ENCODE results near the gene RBM19.
A peak's percentile ranks its signal among the peaks of the same experiment; 100 is the strongest.

Gene RBM19, protein sequence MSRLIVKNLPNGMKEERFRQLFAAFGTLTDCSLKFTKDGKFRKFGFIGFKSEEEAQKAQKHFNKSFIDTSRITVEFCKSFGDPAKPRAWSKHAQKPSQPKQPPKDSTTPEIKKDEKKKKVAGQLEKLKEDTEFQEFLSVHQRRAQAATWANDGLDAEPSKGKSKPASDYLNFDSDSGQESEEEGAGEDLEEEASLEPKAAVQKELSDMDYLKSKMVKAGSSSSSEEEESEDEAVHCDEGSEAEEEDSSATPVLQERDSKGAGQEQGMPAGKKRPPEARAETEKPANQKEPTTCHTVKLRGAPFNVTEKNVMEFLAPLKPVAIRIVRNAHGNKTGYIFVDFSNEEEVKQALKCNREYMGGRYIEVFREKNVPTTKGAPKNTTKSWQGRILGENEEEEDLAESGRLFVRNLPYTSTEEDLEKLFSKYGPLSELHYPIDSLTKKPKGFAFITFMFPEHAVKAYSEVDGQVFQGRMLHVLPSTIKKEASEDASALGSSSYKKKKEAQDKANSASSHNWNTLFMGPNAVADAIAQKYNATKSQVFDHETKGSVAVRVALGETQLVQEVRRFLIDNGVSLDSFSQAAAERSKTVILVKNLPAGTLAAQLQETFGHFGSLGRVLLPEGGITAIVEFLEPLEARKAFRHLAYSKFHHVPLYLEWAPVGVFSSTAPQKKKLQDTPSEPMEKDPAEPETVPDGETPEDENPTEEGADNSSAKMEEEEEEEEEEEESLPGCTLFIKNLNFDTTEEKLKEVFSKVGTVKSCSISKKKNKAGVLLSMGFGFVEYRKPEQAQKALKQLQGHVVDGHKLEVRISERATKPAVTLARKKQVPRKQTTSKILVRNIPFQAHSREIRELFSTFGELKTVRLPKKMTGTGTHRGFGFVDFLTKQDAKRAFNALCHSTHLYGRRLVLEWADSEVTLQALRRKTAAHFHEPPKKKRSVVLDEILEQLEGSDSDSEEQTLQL

DNA sequence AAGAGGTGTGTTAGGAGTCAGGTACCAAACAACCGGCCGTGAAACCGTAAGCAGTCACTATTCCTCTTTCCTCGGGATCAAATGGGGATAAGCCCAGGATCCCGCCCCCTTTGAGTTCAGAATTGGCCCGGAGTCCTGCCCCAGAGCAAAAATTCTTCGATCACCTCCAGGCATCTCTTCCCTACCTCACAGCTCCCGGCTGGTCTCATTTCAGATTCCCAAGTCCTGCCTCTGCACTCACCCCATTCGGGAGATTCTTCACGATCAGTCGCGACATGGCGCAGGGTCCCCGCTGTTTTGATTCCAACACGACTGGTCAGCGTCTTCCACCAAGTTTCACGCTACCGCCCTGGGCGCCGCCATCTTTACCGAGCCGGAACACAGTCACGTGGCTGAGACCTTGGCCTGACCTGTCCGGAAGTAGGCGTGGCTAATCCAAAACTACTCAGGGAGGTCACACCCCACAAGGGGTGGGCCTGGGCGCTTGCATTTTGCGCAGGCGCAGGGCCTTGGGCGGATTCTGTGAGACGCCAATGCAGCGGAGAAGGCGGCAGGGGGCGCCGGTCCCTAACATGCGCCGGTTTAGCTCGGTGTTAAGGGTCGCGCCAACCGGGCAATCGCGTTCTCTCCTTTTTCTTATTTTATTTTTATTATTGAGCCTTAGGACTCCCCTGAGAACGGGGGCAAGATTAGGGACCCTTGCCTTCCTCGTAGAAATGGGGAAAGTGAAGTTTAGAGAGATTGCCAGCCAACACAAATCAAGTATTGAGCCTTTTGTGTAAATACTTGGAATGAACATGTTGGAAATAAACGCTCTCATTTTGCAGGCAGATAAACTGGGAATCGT, at the start of gene RBM19:
Gene RBM19 (minus strand): TSS at position 375 of the 847 bp plus-strand sequence. CDS start 98 bp downstream, at position 277.
- Histone ChIP-seq H3K4me3 (ENCODE audit: low read depth, low read length, poor library complexity, severe bottlenecking) (peak within 1 kb of the TSS; percentile 75), H3F3A (ENCODE audit: insufficient read depth, low read length) (no peaks in the 10 kb centered on the region), H3K36me3 (ENCODE audit: insufficient read depth, low read length) (peaks cover 13% of the 10 kb centered on the region; the same call in 1 of the 2 replicates), H3K9me2 (ENCODE audit: low read depth, low read length) (no peaks in the 10 kb centered on the region), H3K4me2 (ENCODE audit: low read length) (peak within 1 kb of the TSS; percentile 93), H3K27ac (ENCODE audit: low read depth, low read length, poor library complexity, severe bottlenecking) (no peak within 1 kb of the TSS), H3K27me3 (ENCODE audit: insufficient read depth, low read length) (no peaks in the 10 kb centered on the region), H3K9me3 (ENCODE audit: low read length) (no peaks in the 10 kb centered on the region), H2AFZ (ENCODE audit: low read length) (peak within 1 kb of the TSS; percentile 95), H3K9ac (ENCODE audit: low read length) (peak within 1 kb of the TSS; percentile 60), H3K79me2 (ENCODE audit: insufficient read depth, low read length) (no peaks in the 10 kb centered on the region), H4K20me1 (ENCODE audit: insufficient read depth, low read length) (no peaks in the 10 kb centered on the region), H3K4me1 (ENCODE audit: insufficient read depth, low read length, severe bottlenecking) (peaks cover 19% of the 10 kb centered on the region)
- no peak for TF ChIP-seq EZH2 (IDR thresholded peaks at IDR 0.05; ENCODE audit: borderline replicate concordance, low read length)
- TF ChIP-seq, protein P1, sequence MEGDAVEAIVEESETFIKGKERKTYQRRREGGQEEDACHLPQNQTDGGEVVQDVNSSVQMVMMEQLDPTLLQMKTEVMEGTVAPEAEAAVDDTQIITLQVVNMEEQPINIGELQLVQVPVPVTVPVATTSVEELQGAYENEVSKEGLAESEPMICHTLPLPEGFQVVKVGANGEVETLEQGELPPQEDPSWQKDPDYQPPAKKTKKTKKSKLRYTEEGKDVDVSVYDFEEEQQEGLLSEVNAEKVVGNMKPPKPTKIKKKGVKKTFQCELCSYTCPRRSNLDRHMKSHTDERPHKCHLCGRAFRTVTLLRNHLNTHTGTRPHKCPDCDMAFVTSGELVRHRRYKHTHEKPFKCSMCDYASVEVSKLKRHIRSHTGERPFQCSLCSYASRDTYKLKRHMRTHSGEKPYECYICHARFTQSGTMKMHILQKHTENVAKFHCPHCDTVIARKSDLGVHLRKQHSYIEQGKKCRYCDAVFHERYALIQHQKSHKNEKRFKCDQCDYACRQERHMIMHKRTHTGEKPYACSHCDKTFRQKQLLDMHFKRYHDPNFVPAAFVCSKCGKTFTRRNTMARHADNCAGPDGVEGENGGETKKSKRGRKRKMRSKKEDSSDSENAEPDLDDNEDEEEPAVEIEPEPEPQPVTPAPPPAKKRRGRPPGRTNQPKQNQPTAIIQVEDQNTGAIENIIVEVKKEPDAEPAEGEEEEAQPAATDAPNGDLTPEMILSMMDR (IDR thresholded peaks at IDR 0.05; ENCODE audit: low read length), result peak; percentile 85

DNA sequence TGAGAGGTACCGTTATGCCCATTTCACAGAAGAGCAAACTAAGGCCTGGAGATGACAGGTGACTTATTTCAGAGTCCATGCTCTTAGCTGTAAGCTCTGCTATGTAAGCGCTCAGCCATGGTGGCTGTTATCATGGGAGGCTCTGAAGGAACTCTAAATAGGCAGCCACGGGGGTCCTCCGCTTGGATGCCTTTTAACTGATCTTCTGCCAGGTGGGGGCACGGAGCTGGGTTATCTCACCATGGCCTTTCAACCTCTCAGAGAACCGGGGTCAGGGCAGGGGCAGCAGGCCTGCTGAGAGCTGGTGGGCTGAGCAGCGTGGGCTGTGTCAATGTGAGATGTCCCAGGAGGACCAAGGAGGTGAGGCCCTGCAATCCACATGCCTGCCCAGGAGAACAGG, 49.7 kb upstream of the RBM19 start:
- Histone ChIP-seq H3K79me2 (ENCODE audit: insufficient read depth, low read length) (no peaks in the 10 kb centered on the region), H3K27ac (ENCODE audit: low read depth, low read length, poor library complexity, severe bottlenecking) (no peak overlapping the region), H4K20me1 (ENCODE audit: insufficient read depth, low read length) (no peaks in the 10 kb centered on the region)

More for the DNA sequence above, 49.7 kb upstream of the RBM19 start:
- H3K4me3 ChIP-seq (ENCODE audit: low read depth, low read length, poor library complexity, severe bottlenecking), result no peak overlapping the region
- H3K36me3 ChIP-seq (ENCODE audit: insufficient read depth, low read length), result no peaks in the 10 kb centered on the region
- no peak overlapping the region for H2AFZ ChIP-seq (ENCODE audit: low read length)
- no peak overlapping the region for H3K9ac ChIP-seq (ENCODE audit: low read length)
- TF ChIP-seq, protein P1 (IDR thresholded peaks at IDR 0.05; ENCODE audit: low read length), result no peak
- no peak for TF ChIP-seq EZH2 (IDR thresholded peaks at IDR 0.05; ENCODE audit: borderline replicate concordance, low read length)
- no peaks in the 10 kb centered on the region for H3K4me1 ChIP-seq (ENCODE audit: insufficient read depth, low read length, severe bottlenecking)
- no peaks in the 10 kb centered on the region for H3K9me3 ChIP-seq (ENCODE audit: low read length)
- H3K27me3 ChIP-seq (ENCODE audit: insufficient read depth, low read length), result no peaks in the 10 kb centered on the region
- H3K4me2 ChIP-seq (ENCODE audit: low read length), result no peak overlapping the region
- H3K9me2 ChIP-seq (ENCODE audit: low read depth, low read length), result no peaks in the 10 kb centered on the region
- no peaks in the 10 kb centered on the region for H3F3A ChIP-seq (ENCODE audit: insufficient read depth, low read length)
